Activated CD4-positive, alpha-beta T cell treated with anti-CD3 and anti-CD28 coated beads, Interleukin-2, Interleukin-4, amounts not matched to agents 100 ng/mL and 50 ng/mL, durations not matched to agents 16 hours and 8 hours (primary cell): ENCODE results near the gene ASIC3.
A peak's percentile ranks its signal among the peaks of the same experiment; 100 is the strongest.

Source experiments
- DNase-seq: peaks from one replicate; pipeline ENCODE4 v3.0.0-alpha.2; 2020; ENCODE audit warnings: low spot score

ASIC3 gene

DNA sequence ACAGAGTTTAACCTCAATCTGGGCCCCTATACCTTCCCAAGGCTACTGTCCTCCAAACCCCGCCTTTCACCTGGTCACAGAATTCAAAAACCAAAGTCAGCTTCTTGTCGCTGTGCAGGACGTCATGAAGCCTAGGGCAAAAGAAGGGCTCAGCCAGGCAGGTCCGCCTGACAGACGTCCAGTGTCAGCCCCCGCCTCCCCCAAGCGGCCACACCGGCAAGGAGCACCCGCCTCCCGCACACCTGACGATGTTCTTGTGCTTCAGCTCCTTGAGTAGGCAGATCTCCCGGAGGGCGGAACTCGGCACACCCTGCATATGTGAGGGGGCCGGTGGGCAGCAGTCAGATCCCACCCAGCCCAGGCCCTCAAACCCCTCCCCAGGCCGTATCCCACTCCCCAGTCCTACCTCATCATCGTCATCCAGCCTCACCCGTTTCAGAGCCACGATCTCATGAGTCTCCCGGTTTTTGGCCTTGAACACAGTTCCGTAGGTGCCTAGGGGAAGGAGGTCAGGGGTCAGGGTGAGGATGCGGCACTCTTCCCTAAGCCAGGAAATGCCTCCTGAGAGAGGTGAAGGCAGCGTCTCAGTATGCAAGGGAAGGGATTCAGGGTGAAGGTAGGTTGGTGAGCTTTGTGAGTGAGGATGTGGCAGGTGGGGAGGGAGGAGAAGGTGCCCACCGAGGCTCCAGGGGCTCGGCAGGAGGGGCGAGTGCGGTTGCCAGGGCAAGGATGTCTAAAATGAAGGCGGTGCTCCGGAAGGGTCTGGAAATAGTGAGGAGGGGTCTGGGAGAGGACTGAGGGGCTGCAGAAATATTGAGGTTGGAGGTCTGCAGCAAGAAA, 8.6 kb downstream of the ASIC3 start:
- DNase-seq, result no peak

DNA sequence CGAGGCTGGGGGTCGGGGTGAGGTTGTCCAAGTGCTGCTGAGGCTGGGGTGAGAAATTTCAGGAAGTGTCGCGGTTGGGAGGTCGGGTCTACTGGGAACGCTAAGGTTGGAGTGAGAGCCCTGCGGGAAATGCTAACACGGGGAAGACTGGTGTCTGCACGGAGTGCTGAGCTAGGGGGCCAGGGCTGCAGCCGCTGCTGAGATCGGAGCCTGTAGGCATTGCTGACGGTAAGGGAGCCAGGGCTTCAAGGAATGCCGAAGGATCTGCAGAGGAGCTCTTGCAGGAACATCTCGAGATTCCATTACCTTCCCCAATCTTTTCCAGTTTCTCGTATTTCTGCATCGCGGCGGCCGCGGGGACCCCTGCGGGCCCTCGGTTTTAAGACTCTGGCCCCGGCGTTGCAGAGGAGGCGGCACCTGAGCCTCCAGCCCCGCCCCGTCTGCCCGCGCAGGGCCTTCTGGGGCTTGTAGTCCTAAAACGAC, 9.2 kb downstream of the ASIC3 start, which contains the start of gene CDK5:
TSS of gene CDK5 (minus strand) at position 392 of the 483 bp plus-strand sequence. CDS start at position 343, 49 bp downstream.
- no peak for DNase-seq

DNA sequence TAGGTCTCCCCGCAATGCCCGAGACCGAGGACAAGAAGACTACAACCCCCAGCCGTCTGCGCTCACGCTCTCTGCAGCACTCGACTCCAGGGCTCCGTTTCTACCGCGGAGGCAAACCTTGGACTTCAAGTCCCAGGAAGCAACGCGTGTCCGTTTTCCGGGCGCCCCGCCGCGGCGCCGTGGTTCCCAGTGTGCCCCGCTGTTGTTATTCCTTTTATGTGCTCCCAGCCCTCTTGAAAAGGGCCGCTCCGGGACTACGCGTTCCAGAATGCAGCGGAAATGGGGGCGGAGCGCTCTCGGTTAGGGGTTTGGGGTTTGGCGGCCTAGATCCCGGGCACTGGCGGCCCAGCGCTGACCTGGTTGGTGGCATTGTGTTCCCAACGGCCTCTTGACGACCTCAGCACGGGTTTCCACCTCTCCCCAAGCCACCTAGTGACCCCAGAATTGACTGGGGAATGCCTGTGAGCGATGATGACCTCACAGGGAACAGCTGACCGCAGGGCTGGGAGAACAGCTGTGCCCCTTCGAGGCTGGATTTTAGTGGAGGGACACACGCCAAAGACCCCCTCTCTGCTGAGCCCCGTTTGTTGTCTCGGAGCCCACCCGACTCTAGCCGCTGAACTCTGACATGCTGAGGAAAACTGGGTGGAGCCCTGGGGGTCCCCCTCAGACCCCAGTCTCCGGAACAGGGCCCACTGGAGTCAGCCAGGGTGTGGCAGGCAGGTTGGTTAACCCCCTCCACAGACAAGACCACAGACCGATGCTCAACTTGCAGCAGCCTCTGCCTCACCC, 9.9 kb downstream of the ASIC3 start:
- peak; percentile 99 for DNase-seq

DNA sequence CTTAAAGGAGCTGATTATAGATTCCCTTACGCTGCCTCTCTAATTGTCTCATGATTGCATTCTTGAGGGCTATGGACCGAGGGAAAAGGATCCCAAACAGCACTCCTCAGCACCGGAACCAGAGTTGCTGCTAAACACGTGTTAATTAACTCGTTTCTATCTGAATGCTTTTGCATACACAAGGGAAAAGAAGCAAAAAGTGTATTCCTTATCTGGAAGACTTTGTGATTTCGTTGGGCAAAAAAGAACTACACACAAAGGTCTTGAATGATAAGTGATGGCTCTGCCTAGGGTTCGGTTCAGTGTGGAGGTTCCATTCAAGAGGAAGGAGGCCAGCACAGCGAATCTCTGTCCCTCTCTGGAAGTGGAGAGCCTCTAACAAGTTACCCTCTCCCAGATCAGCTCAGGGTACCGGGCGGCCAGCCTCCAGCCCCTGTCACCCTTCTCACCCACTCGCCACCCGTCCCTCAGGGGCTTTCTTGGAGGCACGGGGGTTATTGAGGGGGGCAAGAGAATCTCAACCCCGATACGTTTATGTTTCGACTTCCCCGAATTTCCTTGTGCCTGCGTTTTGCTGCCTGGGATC, 10.5 kb downstream of the ASIC3 start:
- no peak for DNase-seq

GRCh38 chr7:151059367-151060112, 11.2 kb downstream of the ASIC3 start, which contains the start of gene SLC4A2:
Gene SLC4A2, plus strand, starts transcription at chr7:151059589. Its CDS starts 2,399 bp downstream, at chr7:151061988.
- peak; percentile 63 for DNase-seq

DNA sequence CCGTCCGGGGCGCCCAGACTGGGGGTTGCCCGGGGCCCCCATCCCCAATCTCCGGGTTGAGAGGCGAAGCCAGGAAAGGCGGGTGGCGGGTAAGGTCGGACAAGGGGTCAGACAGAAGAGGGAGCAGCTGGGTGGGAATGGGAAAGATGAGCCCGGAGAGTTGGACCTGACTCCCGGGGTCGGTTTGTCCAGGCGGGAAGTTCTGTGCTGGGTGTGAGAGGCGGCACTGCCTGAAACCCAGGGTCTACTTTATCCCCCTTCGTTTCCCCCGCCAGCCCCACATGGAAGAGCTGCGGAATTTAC, 11.7 kb downstream of the ASIC3 start:
- no peak for DNase-seq

DNA sequence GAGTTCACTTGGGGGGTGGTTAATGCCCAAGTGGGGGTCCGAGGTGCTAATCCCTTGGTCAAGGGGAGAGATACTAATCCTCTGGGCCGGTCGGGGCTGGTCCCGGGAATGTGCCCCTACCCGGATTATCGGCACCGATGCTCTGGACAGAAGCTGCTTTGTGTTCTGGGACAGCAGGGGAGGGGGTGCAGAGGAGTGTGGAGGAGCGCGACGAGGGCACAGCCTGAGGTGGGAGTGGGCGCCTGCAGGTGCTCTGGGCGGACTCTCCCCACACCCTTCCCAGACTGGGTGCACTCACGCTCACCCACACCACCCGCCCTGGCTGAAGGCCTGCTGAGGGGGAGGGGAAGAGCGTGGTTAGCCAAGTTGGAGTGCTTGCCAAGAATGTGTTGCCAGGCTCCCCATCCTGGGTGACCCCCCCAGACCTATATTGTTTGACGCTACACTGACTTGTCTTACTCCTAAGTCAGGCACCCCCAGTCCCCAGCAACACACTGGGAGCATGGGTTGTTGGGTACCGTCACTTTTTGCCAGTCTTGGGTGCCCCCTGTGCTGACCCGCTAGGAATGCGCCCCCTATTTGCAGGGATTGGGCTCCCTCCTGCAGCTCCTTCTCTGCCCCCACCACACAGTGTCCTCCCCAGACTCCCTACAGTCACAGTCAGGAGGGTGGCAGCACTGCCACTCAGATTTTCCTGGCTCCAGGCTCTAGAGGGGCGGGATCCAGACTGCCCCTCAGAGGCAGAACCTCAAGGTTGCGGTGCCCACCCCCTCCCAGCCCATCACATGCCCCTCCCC, 12.3 kb downstream of the ASIC3 start:
- peak; percentile 23 for DNase-seq

DNA sequence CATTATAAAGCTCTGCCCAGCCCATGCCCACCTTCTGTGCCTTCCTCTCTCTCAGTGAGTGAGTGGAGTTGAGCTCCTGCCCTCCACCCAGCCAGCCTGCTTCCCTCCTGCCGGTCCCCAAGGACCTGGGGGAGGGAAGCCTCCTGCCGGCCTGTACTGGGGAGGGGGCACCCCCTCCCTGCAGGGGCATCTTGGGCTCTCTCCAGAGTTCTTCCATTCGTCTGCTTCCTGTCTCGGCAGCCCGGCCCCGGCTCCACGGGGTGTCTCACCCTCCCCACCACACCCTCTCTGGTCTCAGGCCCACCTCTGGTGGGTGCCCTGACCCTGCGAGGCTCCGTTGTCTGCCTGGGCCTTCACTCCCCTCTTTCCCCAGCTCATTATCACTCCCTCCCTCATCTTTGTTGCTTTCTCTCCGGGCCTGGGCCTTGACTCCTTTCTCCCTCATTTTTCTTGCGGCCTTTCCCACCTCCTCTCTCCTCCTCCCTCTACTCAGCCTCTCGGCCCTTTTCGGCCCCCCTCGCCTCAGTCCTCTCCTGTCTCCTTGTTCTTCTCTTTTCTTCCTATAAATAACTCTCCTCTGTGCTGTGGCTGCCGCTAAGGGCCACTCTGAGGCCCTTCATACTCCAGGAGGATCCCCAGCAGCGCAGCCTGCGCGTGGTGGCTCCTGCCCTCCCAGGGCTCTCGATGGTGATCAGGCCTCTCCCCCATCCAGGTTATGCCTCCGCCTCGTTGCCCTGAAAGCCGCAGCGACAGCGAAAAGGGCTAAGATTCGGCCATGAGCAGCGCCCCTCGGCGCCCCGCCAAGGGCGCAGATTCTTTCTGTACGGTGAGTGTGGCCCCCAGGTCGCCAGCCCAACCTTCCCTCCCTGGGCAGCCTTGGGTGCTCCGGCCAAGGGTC, 13.1 kb downstream of the ASIC3 start:
- no peak for DNase-seq

DNA sequence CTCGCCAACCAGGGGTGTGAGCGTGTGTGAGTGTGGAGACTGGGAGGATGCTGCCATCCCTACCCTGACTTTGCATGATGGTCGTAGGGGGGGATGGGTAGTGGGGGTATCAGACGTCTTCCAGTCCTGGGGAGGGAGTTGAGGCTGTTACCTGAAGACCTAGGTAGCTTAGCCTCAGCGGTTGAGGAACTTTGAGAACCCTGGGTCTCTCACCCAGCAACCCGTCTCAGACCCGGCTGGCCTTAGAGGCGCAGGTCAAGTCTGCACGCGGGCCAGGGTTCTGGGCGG, 13.7 kb downstream of the ASIC3 start:
- DNase-seq, result no peak

DNA sequence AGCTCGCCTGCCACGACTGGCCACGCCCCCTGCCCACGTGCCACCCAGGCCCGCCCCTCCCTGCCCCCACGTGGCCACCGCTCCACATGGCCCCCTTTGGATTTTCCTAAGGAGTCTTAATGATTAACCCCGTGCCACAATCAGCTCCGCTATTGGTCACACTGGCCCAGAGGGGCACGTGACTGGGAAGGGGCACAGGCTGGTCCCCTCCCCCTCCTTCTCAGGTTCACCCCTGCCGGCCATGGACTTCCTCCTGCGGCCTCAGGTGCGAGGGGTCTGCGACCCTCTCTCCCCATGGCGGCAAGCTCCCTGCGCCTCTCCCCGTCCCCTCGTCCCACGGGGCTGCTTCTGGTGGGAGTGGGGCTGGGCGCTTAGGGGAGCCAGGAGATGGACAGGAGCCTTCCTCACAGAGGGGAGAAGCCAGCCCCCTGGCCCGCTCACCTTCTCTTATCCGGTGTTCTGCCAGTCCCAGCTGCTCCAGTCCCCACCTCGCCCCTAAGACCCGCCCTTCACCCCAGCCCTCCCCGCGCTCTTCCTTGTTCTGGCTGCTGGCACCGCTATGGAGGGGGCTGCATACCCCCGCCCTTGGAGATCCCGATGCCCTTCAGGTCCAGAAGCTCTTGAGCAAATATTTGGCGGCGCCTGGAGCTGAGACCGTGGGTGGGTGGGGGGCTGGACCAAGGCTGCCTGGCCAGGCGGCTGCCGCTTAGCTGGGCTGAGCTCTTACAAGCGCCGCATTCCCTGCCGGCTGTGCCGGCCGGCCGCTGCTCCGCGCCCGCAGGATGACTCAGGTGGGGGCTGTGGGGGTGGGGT, 14.3 kb downstream of the ASIC3 start:
- no peak for DNase-seq

DNA sequence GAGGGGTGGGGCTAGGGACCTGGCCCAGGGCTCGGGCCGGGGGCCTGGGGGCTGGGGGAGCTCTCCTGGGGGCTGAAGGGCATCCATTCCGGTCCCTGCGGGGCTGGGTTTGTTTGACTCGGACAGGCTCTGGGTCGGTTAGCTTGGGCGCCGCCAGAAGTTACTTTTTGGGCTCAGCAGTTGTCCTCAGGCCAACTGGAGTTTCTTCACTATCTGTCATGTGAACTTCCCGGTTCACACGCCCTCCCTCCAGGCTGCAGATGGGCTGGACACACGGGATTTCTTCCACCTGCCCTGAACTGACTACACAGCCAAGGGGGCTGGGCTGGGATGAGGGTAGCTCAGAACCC, 14.9 kb downstream of the ASIC3 start:
- DNase-seq, result no peak

DNA sequence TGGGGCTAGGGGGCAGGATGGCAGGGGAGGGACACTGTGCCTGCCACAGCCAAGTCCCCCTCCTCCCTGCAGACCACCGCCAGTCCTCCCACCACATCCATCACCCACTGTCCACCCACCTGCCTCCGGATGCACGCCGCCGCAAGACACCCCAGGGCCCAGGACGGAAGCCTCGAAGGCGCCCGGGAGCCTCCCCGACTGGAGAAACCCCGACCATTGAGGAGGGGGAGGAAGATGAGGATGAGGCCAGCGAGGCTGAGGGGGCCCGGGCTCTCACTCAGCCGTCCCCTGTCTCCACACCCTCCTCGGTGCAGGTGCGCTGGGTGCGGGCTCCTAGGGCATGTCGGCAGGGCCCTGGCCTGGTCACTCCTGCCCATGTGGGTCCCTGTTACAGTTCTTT, 16.1 kb downstream of the ASIC3 start:
- DNase-seq, result no peak

- DNase-seq, result no peak
Measured at GRCh38 chr7:151064993-151065392, 16.7 kb downstream of the ASIC3 start.

- no peak for DNase-seq
Measured at GRCh38 chr7:151065516-151065915, 17.2 kb downstream of the ASIC3 start.

DNA sequence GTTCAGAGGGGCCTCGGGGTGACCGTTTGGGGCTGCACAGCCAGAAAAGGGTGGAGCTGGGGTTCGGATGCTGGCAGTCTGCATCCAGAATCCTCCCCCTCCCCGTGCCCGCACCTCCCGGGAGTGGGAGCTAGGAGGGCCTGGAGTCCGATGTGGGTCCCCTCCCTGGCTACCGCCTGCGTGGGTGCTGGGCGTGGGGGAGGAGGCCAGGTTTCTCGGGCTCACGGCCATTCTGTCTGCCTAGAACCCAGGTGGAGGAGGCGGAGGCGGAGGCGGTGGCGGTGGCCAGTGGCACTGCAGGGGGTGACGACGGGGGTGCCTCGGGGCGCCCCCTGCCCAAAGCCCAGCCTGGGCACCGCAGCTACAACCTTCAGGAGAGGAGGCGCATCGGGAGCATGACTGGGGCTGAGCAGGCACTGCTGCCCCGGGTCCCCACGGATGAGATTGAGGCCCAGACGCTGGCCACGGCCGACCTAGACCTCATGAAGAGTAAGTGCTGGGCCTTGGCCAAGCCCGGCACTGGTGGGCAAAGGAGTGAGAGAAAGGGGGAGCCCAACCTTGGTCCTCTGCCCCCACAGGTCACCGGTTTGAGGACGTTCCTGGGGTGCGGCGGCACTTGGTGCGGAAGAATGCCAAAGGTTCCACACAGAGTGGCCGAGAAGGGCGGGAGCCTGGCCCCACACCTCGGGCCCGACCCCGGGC, 18.1 kb downstream of the ASIC3 start:
- DNase-seq, result no peak

DNA sequence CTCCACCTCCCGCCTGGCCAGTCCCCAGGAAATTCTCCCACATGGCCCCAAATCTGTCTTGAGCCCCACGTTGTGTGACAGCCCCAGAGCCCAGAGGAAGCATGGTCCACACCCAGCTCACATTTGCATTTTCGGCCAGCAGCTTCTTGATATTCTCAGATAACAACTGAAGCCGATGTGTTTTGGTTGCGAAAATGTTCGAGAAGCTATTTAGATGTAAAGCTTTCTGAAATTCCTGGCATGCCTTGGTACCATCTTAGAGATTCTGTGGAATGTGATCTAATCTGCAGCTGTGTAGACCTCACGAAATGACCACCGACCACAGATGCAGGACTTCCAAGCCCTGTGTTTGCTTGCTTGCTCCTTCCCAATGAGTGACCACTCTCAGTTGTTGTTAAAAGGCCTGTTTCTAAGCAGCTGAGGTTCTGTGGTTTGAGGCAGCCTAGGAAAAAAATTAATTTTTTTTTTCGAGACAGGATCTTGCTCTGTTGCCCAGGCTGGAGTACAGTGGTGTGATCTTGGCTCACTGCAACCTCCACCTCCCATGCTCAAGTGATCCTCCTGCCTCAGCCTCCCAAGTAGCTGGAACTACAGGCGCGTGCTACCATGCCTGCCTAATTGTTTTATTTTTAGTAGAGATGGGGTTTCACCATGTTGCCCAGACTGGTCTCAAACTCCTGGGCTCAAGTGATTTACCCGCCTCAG, 19.9 kb downstream of the ASIC3 start:
- DNase-seq, result no peak

DNA sequence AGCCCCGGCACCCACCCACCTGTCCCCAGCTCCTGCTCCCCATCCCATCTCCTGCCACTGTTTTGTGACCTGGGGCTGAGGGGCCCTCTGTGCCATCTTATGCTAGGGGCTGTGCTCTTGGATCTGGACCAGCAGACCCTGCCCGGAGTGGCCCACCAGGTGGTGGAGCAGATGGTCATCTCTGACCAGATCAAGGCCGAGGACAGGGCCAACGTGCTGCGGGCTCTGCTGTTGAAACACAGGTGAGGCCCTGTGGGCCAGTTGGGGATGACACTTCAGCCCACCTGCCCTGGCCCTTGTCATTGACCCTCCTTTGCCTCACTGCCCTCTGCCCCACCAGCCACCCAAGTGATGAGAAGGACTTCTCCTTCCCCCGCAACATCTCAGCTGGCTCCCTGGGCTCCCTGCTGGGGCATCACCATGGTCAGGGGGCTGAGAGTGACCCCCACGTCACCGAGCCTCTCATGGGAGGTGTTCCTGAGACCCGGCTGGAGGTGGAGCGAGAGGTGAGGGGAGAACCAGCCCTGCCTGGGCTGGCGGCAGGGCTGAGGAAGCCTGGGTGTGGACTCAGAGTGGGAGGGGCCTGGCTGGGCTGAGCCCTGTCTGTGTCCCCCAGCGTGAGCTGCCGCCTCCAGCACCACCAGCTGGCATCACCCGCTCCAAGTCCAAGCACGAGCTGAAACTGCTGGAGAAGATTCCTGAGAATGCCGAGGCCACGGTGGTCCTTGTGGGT, 21.7 kb downstream of the ASIC3 start:
- DNase-seq, result no peak

DNA sequence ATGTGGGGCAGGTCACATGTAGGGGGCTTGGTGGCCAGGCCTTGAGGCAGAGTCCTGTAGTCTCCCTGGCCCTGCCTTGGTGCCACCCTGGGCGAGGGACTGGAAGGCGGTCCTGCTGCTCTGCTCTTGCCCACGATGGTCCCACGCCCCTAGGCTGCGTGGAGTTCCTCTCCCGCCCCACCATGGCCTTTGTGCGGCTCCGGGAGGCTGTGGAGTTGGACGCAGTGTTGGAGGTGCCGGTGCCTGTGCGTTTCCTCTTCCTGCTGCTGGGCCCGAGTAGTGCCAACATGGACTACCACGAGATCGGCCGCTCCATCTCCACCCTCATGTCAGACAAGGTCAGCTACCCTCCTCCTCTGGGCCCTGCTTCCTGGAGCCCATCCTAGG, 22.2 kb downstream of the ASIC3 start:
- no peak for DNase-seq
